MM.1S (cell line): ENCODE results near the gene DNAH7.

Experiments used
- DNase-seq: peaks from one replicate; pipeline ENCODE4 v3.0.0-alpha.2; 2015
- H2AFZ ChIP-seq: fragments of 300-600 bp; sonication (generic); 2 replicates; pipeline ENCODE4 v1.6.0; 2016; ENCODE audit warnings: antibody characterized with exemption, low read length
- H3F3A ChIP-seq: fragments of 300-600 bp; sonication (generic); 2 replicates; pipeline ENCODE4 v1.6.1; 2016; ENCODE audit warnings: mild to moderate bottlenecking, antibody characterized with exemption, low read length, moderate library complexity, mixed read lengths; ENCODE audit not compliant: insufficient read depth
- H3K27ac ChIP-seq: fragments of 300-600 bp; sonication (generic); 2 replicates; pipeline ENCODE4 v1.5.1; 2016; ENCODE audit warnings: mild to moderate bottlenecking, low read length
- H3K27me3 ChIP-seq: fragments of 300-600 bp; sonication (generic); replicated peaks from 2 replicates; pipeline ENCODE4 v1.6.0; 2016; ENCODE audit warnings: low read length; ENCODE audit not compliant: insufficient read depth
- H3K36me3 ChIP-seq: fragments of 300-600 bp; sonication (generic); replicated peaks from 2 replicates; pipeline ENCODE4 v1.6.1; 2016; ENCODE audit warnings: mild to moderate bottlenecking, low read length, mixed read lengths; ENCODE audit not compliant: insufficient read depth
- H3K4me1 ChIP-seq: fragments of 300-600 bp; sonication (generic); 2 replicates; pipeline ENCODE4 v1.6.1; 2016; ENCODE audit warnings: low read length, mixed read lengths
- H3K4me2 ChIP-seq: fragments of 300-600 bp; sonication (generic); 2 replicates; pipeline ENCODE4 v1.6.0; 2016; ENCODE audit warnings: low read depth, low read length
- H3K4me3 ChIP-seq: fragments of 300-600 bp; sonication (generic); 2 replicates; pipeline ENCODE4 v1.5.1; 2016; ENCODE audit warnings: low read length, mixed read lengths
- H3K79me2 ChIP-seq: fragments of 300-600 bp; sonication (generic); 2 replicates; pipeline ENCODE4 v1.6.1; 2016; ENCODE audit warnings: mixed run types, low read length, mixed read lengths
- H3K9ac ChIP-seq: fragments of 300-600 bp; sonication (generic); 2 replicates; pipeline ENCODE4 v1.6.1; 2016; ENCODE audit warnings: low read length, mixed read lengths
- H3K9me2 ChIP-seq: fragments of 300-600 bp; sonication (generic); replicated peaks from 2 replicates; pipeline ENCODE4 v1.6.1; 2016; ENCODE audit warnings: mild to moderate bottlenecking, low read length, mixed read lengths; ENCODE audit not compliant: insufficient read depth
- H3K9me3 ChIP-seq: fragments of 300-600 bp; sonication (generic); replicated peaks from 2 replicates; pipeline ENCODE4 v1.6.1; 2016; ENCODE audit warnings: mild to moderate bottlenecking, low read length, mixed read lengths; ENCODE audit not compliant: insufficient read depth
- H4K20me1 ChIP-seq: fragments of 300-600 bp; sonication (generic); 2 replicates; pipeline ENCODE4 v1.6.1; 2016; ENCODE audit warnings: mild to moderate bottlenecking, low read length, moderate library complexity, mixed read lengths; ENCODE audit not compliant: insufficient read depth
- EZH2 ChIP-seq: fragments of 300-600 bp; sonication (generic); optimal IDR thresholded peaks from 2 replicates; pipeline ENCODE3; 2017; ENCODE audit warnings: low read depth, mild to moderate bottlenecking, antibody characterized with exemption, low read length, mixed read lengths
- EZH2phosphoT487 ChIP-seq: fragments of 300-600 bp; sonication (generic); IDR thresholded peaks from 2 replicates; pipeline ENCODE4 v1.6.1; 2018; ENCODE audit warnings: antibody characterized with exemption, low read length
- TF ChIP-seq, protein P1 (sequence below): fragments of 300-600 bp; sonication (generic); IDR thresholded peaks from 2 replicates; pipeline ENCODE4 v1.5.1; 2016; ENCODE audit warnings: antibody characterized with exemption, low read length, mixed read lengths

Gene DNAH7

DNA sequence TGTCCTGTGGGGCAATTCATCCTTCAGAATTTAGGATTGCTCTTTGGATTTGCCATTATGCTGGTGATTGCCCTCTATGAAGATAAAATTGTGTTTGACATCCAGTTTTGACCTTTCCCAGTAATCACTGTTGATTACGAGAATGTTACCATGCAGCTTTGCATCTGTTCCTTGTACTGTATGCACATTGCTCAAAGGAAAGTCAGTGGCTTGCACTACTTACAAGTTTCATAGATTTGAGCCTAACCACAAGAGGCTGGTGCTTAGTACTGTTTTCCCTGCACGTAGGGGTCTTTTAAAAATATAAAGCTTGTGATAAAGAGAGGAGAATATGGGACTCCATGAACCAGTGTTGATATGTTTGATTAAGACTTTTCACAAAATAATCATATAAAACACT, 333.7 kb downstream of the DNAH7 start:
- H3K4me2 ChIP-seq, result no peak overlapping the region
- no peaks in the 10 kb centered on the region for H3K79me2 ChIP-seq
- no peak overlapping the region for H3K4me3 ChIP-seq
- no peaks in the 10 kb centered on the region for H4K20me1 ChIP-seq
- no peak overlapping the region for H3K27ac ChIP-seq
- DNase-seq, result no peak
- no peaks in the 10 kb centered on the region for H3K36me3 ChIP-seq
- TF ChIP-seq, protein P1, sequence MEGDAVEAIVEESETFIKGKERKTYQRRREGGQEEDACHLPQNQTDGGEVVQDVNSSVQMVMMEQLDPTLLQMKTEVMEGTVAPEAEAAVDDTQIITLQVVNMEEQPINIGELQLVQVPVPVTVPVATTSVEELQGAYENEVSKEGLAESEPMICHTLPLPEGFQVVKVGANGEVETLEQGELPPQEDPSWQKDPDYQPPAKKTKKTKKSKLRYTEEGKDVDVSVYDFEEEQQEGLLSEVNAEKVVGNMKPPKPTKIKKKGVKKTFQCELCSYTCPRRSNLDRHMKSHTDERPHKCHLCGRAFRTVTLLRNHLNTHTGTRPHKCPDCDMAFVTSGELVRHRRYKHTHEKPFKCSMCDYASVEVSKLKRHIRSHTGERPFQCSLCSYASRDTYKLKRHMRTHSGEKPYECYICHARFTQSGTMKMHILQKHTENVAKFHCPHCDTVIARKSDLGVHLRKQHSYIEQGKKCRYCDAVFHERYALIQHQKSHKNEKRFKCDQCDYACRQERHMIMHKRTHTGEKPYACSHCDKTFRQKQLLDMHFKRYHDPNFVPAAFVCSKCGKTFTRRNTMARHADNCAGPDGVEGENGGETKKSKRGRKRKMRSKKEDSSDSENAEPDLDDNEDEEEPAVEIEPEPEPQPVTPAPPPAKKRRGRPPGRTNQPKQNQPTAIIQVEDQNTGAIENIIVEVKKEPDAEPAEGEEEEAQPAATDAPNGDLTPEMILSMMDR, result no peak
- TF ChIP-seq EZH2phosphoT487 (no peak), EZH2 (no peak)
- no peak overlapping the region for H3K9ac ChIP-seq
- H3F3A ChIP-seq, result no peaks in the 10 kb centered on the region
- H2AFZ ChIP-seq, result no peak overlapping the region
- H3K4me1 ChIP-seq, result no peaks in the 10 kb centered on the region
- H3K9me2 ChIP-seq, result no peaks in the 10 kb centered on the region
- H3K27me3 ChIP-seq, result no peaks in the 10 kb centered on the region
- H3K9me3 ChIP-seq, result no peaks in the 10 kb centered on the region

DNA sequence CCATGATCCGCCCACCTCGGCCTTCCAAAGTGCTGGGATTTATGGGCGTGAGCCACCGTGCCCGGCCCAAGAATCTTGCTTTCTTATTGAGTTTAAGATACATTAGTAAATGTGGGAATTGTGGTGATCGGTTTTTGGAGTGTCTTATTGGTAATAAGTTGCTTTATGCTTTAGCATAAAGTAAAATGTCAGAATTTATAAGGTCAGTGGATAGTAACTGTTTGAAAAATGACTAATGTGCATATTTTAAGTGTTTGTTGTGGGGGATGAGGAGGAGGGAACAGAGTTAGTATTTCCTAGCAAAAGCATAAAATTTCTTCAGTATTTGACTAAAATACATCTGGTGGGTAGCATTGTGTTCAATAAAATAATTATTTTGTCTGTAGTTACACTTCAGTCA, 334.2 kb downstream of the DNAH7 start:
- TF ChIP-seq, protein P1, result no peak
- TF ChIP-seq EZH2phosphoT487 (no peak), EZH2 (no peak)
- Histone ChIP-seq H3K4me2 (no peak overlapping the region), H3K4me3 (no peak overlapping the region), H2AFZ (no peak overlapping the region), H4K20me1 (no peaks in the 10 kb centered on the region), H3K9ac (no peak overlapping the region), H3K36me3 (no peaks in the 10 kb centered on the region), H3K4me1 (no peaks in the 10 kb centered on the region), H3K79me2 (no peaks in the 10 kb centered on the region), H3K27ac (no peak overlapping the region), H3K27me3 (no peaks in the 10 kb centered on the region), H3F3A (no peaks in the 10 kb centered on the region), H3K9me3 (no peaks in the 10 kb centered on the region), H3K9me2 (no peaks in the 10 kb centered on the region)
- DNase-seq, result no peak

- Histone ChIP-seq H3F3A (no peaks in the 10 kb centered on the region), H3K27me3 (no peaks in the 10 kb centered on the region), H3K27ac (no peak overlapping the region), H3K79me2 (no peaks in the 10 kb centered on the region), H2AFZ (no peak overlapping the region), H3K4me3 (no peak overlapping the region), H3K36me3 (no peaks in the 10 kb centered on the region), H3K4me2 (no peak overlapping the region), H4K20me1 (no peaks in the 10 kb centered on the region), H3K9me3 (no peaks in the 10 kb centered on the region), H3K4me1 (no peaks in the 10 kb centered on the region), H3K9me2 (no peaks in the 10 kb centered on the region), H3K9ac (no peak overlapping the region)
- TF ChIP-seq EZH2 (no peak), EZH2phosphoT487 (no peak)
- TF ChIP-seq, protein P1, result no peak
- DNase-seq, result no peak
Observed at GRCh38 chr2:195733831-195734230, 334.8 kb downstream of the DNAH7 start.

GRCh38 chr2:195732574-195732973, 336.1 kb downstream of the DNAH7 start:
- H3K9me2 ChIP-seq, result no peaks in the 10 kb centered on the region
- H3K36me3 ChIP-seq, result no peaks in the 10 kb centered on the region
- DNase-seq, result no peak
- no peaks in the 10 kb centered on the region for H3F3A ChIP-seq
- H2AFZ ChIP-seq, result no peak overlapping the region
- H3K9me3 ChIP-seq, result no peaks in the 10 kb centered on the region
- no peak overlapping the region for H3K27ac ChIP-seq
- H4K20me1 ChIP-seq, result no peaks in the 10 kb centered on the region
- TF ChIP-seq, protein P1, result no peak
- TF ChIP-seq EZH2, result no peak
- TF ChIP-seq EZH2phosphoT487, result no peak
- no peak overlapping the region for H3K9ac ChIP-seq
- H3K4me1 ChIP-seq, result no peaks in the 10 kb centered on the region
- H3K79me2 ChIP-seq, result no peaks in the 10 kb centered on the region
- no peak overlapping the region for H3K4me3 ChIP-seq
- no peaks in the 10 kb centered on the region for H3K27me3 ChIP-seq
- no peak overlapping the region for H3K4me2 ChIP-seq
